Measurements from ENCODE around the gene CARS2.

The CARS2 gene

GRCh38 chr13:110630566-110631119, 75.3 kb downstream of the CARS2 start:
- no peak for DNase-seq (ENCODE audit: low spot score)
- H3K4me3 ChIP-seq = no peak overlapping the region

GRCh38 chr13:110629735-110630134, 76.2 kb downstream of the CARS2 start:
- Histone ChIP-seq H3K27ac (no peak overlapping the region), H3K4me3 (no peak overlapping the region)
- DNase-seq (ENCODE audit: low spot score) = no peak
- no peak for TF ChIP-seq CTCF (IDR thresholded peaks at IDR 0.05)

More at GRCh38 chr13:110630566-110631119, 75.3 kb downstream of the CARS2 start:
- no peak overlapping the region for H3K27ac ChIP-seq
- TF ChIP-seq CTCF (IDR thresholded peaks at IDR 0.05) = no peak

GRCh38 chr13:110628952-110629701, 76.8 kb downstream of the CARS2 start:
- no peak for DNase-seq (ENCODE audit: low spot score)
- Histone ChIP-seq H3K27ac (no peak overlapping the region), H3K4me3 (no peak overlapping the region)
- no peak for TF ChIP-seq CTCF (IDR thresholded peaks at IDR 0.05)

GRCh38 chr13:110628477-110628793, 77.5 kb downstream of the CARS2 start:
- no peak overlapping the region for H3K4me3 ChIP-seq
- DNase-seq (ENCODE audit: low spot score) = no peak
- H3K27ac ChIP-seq = no peak overlapping the region
- TF ChIP-seq CTCF (IDR thresholded peaks at IDR 0.05) = no peak

- no peak for DNase-seq (ENCODE audit: low spot score)
- Histone ChIP-seq H3K27ac (no peak overlapping the region), H3K4me3 (no peak overlapping the region)
- TF ChIP-seq CTCF (IDR thresholded peaks at IDR 0.05) = no peak
Measured at GRCh38 chr13:110627761-110628476, 78.0 kb downstream of the CARS2 start.

- no peak for DNase-seq (ENCODE audit: low spot score)
- Histone ChIP-seq H3K4me3 (no peak overlapping the region), H3K27ac (no peak overlapping the region)
- TF ChIP-seq CTCF (IDR thresholded peaks at IDR 0.05) = no peak
Measured at GRCh38 chr13:110627351-110627750, 78.6 kb downstream of the CARS2 start.

Data from coronary artery (tissue), 2 donors.